ENCODE results near the gene DSN1. TPM values are rescaled to one million over a fixed set of nuclear protein-coding genes. Genes with fewer than 3 reads are reported as not detected.

DSN1 gene
- total and polyA plus RNA-seq, 2 experiments from 2014 or later: 19.4 to 26.4 TPM

DNA sequence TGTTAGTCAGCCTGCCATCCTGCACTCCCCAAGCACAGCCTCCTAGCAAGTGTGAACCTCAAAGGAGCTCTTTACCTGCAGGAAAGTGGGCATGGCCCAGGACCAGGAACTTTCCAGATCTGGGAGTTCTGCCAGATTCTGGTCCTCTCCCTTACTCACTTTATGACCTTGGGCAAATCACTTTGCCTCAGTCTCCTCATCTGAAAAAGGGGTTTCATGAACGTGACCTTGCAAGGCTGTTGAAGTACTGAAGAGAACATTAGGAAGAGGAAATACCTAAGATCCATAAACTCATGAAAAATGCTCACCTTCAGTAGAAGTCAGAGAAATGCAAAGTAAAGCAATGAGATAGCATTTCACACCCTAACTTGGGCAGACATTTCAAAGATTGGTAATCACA is 26.8 kb upstream of the DSN1 start:
- Histone ChIP-seq H3K27me3 (ENCODE audit: insufficient read depth) (no peaks in the 10 kb centered on the region), H3K9me2 (ENCODE audit: insufficient read depth) (no peaks in the 10 kb centered on the region), H2AFZ (no peak overlapping the region), H3K4me2 (no peak overlapping the region), H3F3A (replicated peaks; ENCODE audit: low read depth) (no peaks in the 10 kb centered on the region), H3K27ac (ENCODE audit: low read depth) (no peak overlapping the region), H4K20me1 (replicated peaks; ENCODE audit: insufficient read depth) (no peaks in the 10 kb centered on the region), H3K36me3 (ENCODE audit: insufficient read depth) (peaks cover 15% of the 10 kb centered on the region), H3K79me2 (replicated peaks; ENCODE audit: insufficient read depth) (no peaks in the 10 kb centered on the region), H3K4me1 (ENCODE audit: insufficient read depth) (no peaks in the 10 kb centered on the region), H3K4me3 (no peak overlapping the region)
- TF ChIP-seq CREB1 (CRISPR knock-in tag; IDR thresholded peaks at IDR 0.05; ENCODE audit: low read depth) (no peak), JUNB (IDR thresholded peaks at IDR 0.05; ENCODE audit: unreplicated experiment) (no peak), ZNF331 (CRISPR knock-in tag; IDR thresholded peaks at IDR 0.05; ENCODE audit: low read depth) (no peak), EZH2 (IDR thresholded peaks at IDR 0.05; ENCODE audit: low read depth, unreplicated experiment) (no peak), NANOG (IDR thresholded peaks at IDR 0.05; ENCODE audit: borderline replicate concordance) (no peak), ZNF114 (CRISPR knock-in tag; IDR thresholded peaks at IDR 0.05) (no peak), STAT1 (IDR thresholded peaks at IDR 0.05; ENCODE audit: unreplicated experiment) (no peak), POLR2AphosphoS5 (IDR thresholded peaks at IDR 0.05; ENCODE audit: low read depth) (no peak), EZH2phosphoT487 (IDR thresholded peaks at IDR 0.05; ENCODE audit: unreplicated experiment) (no peak)
- TF ChIP-seq, protein P1, sequence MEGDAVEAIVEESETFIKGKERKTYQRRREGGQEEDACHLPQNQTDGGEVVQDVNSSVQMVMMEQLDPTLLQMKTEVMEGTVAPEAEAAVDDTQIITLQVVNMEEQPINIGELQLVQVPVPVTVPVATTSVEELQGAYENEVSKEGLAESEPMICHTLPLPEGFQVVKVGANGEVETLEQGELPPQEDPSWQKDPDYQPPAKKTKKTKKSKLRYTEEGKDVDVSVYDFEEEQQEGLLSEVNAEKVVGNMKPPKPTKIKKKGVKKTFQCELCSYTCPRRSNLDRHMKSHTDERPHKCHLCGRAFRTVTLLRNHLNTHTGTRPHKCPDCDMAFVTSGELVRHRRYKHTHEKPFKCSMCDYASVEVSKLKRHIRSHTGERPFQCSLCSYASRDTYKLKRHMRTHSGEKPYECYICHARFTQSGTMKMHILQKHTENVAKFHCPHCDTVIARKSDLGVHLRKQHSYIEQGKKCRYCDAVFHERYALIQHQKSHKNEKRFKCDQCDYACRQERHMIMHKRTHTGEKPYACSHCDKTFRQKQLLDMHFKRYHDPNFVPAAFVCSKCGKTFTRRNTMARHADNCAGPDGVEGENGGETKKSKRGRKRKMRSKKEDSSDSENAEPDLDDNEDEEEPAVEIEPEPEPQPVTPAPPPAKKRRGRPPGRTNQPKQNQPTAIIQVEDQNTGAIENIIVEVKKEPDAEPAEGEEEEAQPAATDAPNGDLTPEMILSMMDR (conservative IDR thresholded peaks at IDR 0.05; ENCODE audit: low read depth in 2 of 2): no peak
- TF ChIP-seq, protein P2, sequence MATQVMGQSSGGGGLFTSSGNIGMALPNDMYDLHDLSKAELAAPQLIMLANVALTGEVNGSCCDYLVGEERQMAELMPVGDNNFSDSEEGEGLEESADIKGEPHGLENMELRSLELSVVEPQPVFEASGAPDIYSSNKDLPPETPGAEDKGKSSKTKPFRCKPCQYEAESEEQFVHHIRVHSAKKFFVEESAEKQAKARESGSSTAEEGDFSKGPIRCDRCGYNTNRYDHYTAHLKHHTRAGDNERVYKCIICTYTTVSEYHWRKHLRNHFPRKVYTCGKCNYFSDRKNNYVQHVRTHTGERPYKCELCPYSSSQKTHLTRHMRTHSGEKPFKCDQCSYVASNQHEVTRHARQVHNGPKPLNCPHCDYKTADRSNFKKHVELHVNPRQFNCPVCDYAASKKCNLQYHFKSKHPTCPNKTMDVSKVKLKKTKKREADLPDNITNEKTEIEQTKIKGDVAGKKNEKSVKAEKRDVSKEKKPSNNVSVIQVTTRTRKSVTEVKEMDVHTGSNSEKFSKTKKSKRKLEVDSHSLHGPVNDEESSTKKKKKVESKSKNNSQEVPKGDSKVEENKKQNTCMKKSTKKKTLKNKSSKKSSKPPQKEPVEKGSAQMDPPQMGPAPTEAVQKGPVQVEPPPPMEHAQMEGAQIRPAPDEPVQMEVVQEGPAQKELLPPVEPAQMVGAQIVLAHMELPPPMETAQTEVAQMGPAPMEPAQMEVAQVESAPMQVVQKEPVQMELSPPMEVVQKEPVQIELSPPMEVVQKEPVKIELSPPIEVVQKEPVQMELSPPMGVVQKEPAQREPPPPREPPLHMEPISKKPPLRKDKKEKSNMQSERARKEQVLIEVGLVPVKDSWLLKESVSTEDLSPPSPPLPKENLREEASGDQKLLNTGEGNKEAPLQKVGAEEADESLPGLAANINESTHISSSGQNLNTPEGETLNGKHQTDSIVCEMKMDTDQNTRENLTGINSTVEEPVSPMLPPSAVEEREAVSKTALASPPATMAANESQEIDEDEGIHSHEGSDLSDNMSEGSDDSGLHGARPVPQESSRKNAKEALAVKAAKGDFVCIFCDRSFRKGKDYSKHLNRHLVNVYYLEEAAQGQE (IDR thresholded peaks at IDR 0.05; ENCODE audit: unreplicated experiment): no peak
- TF ChIP-seq, protein P3, sequence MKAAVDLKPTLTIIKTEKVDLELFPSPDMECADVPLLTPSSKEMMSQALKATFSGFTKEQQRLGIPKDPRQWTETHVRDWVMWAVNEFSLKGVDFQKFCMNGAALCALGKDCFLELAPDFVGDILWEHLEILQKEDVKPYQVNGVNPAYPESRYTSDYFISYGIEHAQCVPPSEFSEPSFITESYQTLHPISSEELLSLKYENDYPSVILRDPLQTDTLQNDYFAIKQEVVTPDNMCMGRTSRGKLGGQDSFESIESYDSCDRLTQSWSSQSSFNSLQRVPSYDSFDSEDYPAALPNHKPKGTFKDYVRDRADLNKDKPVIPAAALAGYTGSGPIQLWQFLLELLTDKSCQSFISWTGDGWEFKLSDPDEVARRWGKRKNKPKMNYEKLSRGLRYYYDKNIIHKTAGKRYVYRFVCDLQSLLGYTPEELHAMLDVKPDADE (IDR thresholded peaks at IDR 0.05): no peak
- TF ChIP-seq, protein P4, sequence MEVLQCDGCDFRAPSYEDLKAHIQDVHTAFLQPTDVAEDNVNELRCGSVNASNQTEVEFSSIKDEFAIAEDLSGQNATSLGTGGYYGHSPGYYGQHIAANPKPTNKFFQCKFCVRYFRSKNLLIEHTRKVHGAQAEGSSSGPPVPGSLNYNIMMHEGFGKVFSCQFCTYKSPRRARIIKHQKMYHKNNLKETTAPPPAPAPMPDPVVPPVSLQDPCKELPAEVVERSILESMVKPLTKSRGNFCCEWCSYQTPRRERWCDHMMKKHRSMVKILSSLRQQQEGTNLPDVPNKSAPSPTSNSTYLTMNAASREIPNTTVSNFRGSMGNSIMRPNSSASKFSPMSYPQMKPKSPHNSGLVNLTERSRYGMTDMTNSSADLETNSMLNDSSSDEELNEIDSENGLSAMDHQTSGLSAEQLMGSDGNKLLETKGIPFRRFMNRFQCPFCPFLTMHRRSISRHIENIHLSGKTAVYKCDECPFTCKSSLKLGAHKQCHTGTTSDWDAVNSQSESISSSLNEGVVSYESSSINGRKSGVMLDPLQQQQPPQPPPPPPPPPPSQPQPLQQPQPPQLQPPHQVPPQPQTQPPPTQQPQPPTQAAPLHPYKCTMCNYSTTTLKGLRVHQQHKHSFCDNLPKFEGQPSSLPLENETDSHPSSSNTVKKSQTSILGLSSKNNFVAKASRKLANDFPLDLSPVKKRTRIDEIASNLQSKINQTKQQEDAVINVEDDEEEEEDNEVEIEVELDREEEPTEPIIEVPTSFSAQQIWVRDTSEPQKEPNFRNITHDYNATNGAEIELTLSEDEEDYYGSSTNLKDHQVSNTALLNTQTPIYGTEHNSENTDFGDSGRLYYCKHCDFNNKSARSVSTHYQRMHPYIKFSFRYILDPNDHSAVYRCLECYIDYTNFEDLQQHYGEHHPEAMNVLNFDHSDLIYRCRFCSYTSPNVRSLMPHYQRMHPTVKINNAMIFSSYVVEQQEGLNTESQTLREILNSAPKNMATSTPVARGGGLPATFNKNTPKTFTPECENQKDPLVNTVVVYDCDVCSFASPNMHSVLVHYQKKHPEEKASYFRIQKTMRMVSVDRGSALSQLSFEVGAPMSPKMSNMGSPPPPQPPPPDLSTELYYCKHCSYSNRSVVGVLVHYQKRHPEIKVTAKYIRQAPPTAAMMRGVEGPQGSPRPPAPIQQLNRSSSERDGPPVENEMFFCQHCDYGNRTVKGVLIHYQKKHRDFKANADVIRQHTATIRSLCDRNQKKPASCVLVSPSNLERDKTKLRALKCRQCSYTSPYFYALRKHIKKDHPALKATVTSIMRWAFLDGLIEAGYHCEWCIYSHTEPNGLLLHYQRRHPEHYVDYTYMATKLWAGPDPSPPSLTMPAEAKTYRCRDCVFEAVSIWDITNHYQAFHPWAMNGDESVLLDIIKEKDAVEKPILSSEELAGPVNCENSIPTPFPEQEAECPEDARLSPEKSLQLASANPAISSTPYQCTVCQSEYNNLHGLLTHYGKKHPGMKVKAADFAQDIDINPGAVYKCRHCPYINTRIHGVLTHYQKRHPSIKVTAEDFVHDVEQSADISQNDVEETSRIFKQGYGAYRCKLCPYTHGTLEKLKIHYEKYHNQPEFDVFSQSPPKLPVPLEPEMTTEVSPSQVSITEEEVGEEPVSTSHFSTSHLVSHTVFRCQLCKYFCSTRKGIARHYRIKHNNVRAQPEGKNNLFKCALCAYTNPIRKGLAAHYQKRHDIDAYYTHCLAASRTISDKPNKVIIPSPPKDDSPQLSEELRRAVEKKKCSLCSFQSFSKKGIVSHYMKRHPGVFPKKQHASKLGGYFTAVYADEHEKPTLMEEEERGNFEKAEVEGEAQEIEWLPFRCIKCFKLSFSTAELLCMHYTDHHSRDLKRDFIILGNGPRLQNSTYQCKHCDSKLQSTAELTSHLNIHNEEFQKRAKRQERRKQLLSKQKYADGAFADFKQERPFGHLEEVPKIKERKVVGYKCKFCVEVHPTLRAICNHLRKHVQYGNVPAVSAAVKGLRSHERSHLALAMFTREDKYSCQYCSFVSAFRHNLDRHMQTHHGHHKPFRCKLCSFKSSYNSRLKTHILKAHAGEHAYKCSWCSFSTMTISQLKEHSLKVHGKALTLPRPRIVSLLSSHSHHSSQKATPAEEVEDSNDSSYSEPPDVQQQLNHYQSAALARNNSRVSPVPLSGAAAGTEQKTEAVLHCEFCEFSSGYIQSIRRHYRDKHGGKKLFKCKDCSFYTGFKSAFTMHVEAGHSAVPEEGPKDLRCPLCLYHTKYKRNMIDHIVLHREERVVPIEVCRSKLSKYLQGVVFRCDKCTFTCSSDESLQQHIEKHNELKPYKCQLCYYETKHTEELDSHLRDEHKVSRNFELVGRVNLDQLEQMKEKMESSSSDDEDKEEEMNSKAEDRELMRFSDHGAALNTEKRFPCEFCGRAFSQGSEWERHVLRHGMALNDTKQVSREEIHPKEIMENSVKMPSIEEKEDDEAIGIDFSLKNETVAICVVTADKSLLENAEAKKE (CRISPR knock-in tag; IDR thresholded peaks at IDR 0.05): no peak
- Mint-ChIP-seq H3K9me3 (no peaks in the 10 kb centered on the region), H3K4me1 (no peaks in the 10 kb centered on the region), H3K27me3 (ENCODE audit: insufficient read depth, low read depth, poor library complexity) (peaks cover 2% of the 10 kb centered on the region), H3K4me3 (no peak overlapping the region), H3K27ac (no peak overlapping the region), H3K36me3 (ENCODE audit: low read depth) (peaks cover 54% of the 10 kb centered on the region)
- ATAC-seq (no peak), DNase-seq (ENCODE audit: low spot score) (no peak)
